ENCODE data around the gene LRP1-AS. TPM values are rescaled to one million over a fixed set of nuclear protein-coding genes. Genes with fewer than 3 reads are reported as not detected.

LRP1-AS gene
- total RNA-seq, 6 experiments from 2014 or later, result not detected

- H3K4me1 ChIP-seq, result no peaks in the 10 kb centered on the region
- DNase-seq, result no peak
- WGBS (ENCODE audit: insufficient coverage, low coverage, low lambda C conversion rate, missing lambda C conversion rate), result 91% methylated on average over 7 of the region's 23 CpGs
These were observed 43.4 kb upstream of the LRP1-AS start for GRCh38 chr12:57190821-57191220.

GRCh38 chr12:57190037-57190436 is 42.6 kb upstream of the LRP1-AS start:
- Histone ChIP-seq H3K9me3 (no peaks in the 10 kb centered on the region), H3K27ac (no peak overlapping the region), H3K4me1 (no peaks in the 10 kb centered on the region), H3K36me3 (peaks cover 19 to 94% (median 65%) of the 10 kb centered on the region in 4 donors), H3K4me3 (no peak overlapping the region), H3K27me3 (no peaks in the 10 kb centered on the region)
- intact Hi-C loops (cut with DNase I), result no loop called here
- no peak for TF ChIP-seq POLR2A (IDR thresholded peaks at IDR 0.05)
- no peak for TF ChIP-seq CTCF (IDR thresholded peaks at IDR 0.05)
- peak in 3 of 4 donors; percentile 12 to 17 (median 13) for ATAC-seq
- no CpG with 5 or more reads among the region's 6 CpGs for WGBS (ENCODE audit: insufficient coverage, low coverage, low lambda C conversion rate, missing lambda C conversion rate)
- DNase-seq, result no peak

More at GRCh38 chr12:57190821-57191220, 43.4 kb upstream of the LRP1-AS start:
- Histone ChIP-seq H3K27me3 (no peaks in the 10 kb centered on the region), H3K4me3 (no peak overlapping the region), H3K9me3 (no peaks in the 10 kb centered on the region), H3K27ac (no peak overlapping the region), H3K36me3 (peaks cover 19 to 94% (median 68%) of the 10 kb centered on the region in 4 donors)
- intact Hi-C loops (cut with DNase I), result no loop called here
- TF ChIP-seq POLR2A (IDR thresholded peaks at IDR 0.05), result no peak
- TF ChIP-seq CTCF (IDR thresholded peaks at IDR 0.05), result no peak
- peak in 1 of 4 donors; percentile 3 for ATAC-seq

GRCh38 chr12:57188090-57188425 is 40.6 kb upstream of the LRP1-AS start:
- intact Hi-C loops (cut with DNase I), result no loop called here
- Histone ChIP-seq H3K4me3 (no peak overlapping the region), H3K27me3 (no peaks in the 10 kb centered on the region), H3K4me1 (no peaks in the 10 kb centered on the region), H3K36me3 (peaks cover 14 to 94% (median 63%) of the 10 kb centered on the region in 4 donors), H3K9me3 (no peaks in the 10 kb centered on the region), H3K27ac (no peak overlapping the region)
- TF ChIP-seq CTCF (IDR thresholded peaks at IDR 0.05) (no peak), POLR2A (IDR thresholded peaks at IDR 0.05) (no peak)
- 100% methylated on average over 1 of the region's 8 CpGs for WGBS (ENCODE audit: insufficient coverage, low coverage, low lambda C conversion rate, missing lambda C conversion rate)
- DNase-seq, result no peak
- ATAC-seq, result no peak

- WGBS (ENCODE audit: insufficient coverage, low coverage, low lambda C conversion rate, missing lambda C conversion rate), result 47% methylated on average over 7 of the region's 21 CpGs
- intact Hi-C loops (cut with DNase I), result no loop called here
- Histone ChIP-seq H3K4me1 (no peaks in the 10 kb centered on the region), H3K27me3 (no peaks in the 10 kb centered on the region), H3K27ac (no peak overlapping the region), H3K36me3 (peaks cover 10 to 91% (median 60%) of the 10 kb centered on the region in 4 donors), H3K9me3 (no peaks in the 10 kb centered on the region), H3K4me3 (no peak overlapping the region)
- ATAC-seq (no peak), DNase-seq (no peak)
- TF ChIP-seq CTCF (IDR thresholded peaks at IDR 0.05) (no peak), POLR2A (IDR thresholded peaks at IDR 0.05) (no peak)
These were observed 40.0 kb upstream of the LRP1-AS start for GRCh38 chr12:57187222-57188089.
